OCI-LY7 (cell line): ENCODE results near the gene CDK5R2. TPM values are rescaled to one million over a fixed set of nuclear protein-coding genes. Genes with fewer than 3 reads are reported as not detected.

Source experiments
- BruUV-seq: library from RNA; stranded (reverse); fragments of 400-500 nt; replicated peaks from 2 replicates; lab custom pipeline; 2021; lab: Mats Ljungman, UMichigan
- CTCF ChIA-PET: fragments of 300-600 bp; sonication (Branson Sonifier 250); formaldehyde crosslinking; loops from one replicate; lab custom pipeline; 2022; ENCODE audit warnings: antibody characterized with exemption; ENCODE audit not compliant: unreplicated experiment; lab: Charles Lee
- POLR2A ChIA-PET: fragments of 300-600 bp; sonication (Branson Sonifier 250); formaldehyde crosslinking; loops from one replicate; lab custom pipeline; 2022; ENCODE audit warnings: antibody characterized with exemption; lab: Charles Lee
- DNase-seq: peaks from one replicate; pipeline ENCODE4 v3.0.0-alpha.2; 2015; ENCODE audit warnings: low spot score
- H2AFZ ChIP-seq: fragments of 200-600 bp; sonication (generic), shearing (Covaris generic); 2 replicates; pipeline ENCODE4 v1.6.1; 2014; ENCODE audit warnings: mild to moderate bottlenecking, antibody characterized with exemption, low read length, moderate library complexity
- H3K27ac ChIP-seq: fragments of 200-600 bp; sonication (generic); 2 replicates; pipeline ENCODE4 v1.5.1; 2014; ENCODE audit warnings: mixed run types, low read depth, mild to moderate bottlenecking, moderate library complexity, low read length, inconsistent platforms; ENCODE audit not compliant: poor library complexity, severe bottlenecking
- H3K36me3 ChIP-seq: fragments of 200-600 bp; sonication (generic); 2 replicates; pipeline ENCODE4 v1.6.1; 2014; ENCODE audit warnings: mild to moderate bottlenecking, antibody characterized with exemption, low read length, moderate library complexity, mixed read lengths; ENCODE audit not compliant: insufficient read depth
- H3K4me1 ChIP-seq: fragments of 200-600 bp; sonication (generic); 2 replicates; pipeline ENCODE4 v1.5.1; 2014; ENCODE audit warnings: mild to moderate bottlenecking, low read length; ENCODE audit not compliant: insufficient read depth, poor library complexity, severe bottlenecking
- H3K4me2 ChIP-seq: fragments of 200-600 bp; sonication (generic); 2 replicates; pipeline ENCODE4 v1.6.1; 2014; ENCODE audit warnings: mild to moderate bottlenecking, low read length
- H3K4me3 ChIP-seq: fragments of 200-600 bp; sonication (generic); 2 replicates; pipeline ENCODE4 v1.5.1; 2014; ENCODE audit warnings: mild to moderate bottlenecking, low read depth, low read length; ENCODE audit not compliant: poor library complexity, severe bottlenecking
- H3K79me2 ChIP-seq: fragments of 200-600 bp; sonication (generic); 2 replicates; pipeline ENCODE4 v1.6.1; 2016; ENCODE audit warnings: low read depth, mild to moderate bottlenecking, low read length, moderate library complexity, mixed read lengths; ENCODE audit not compliant: insufficient read depth
- H3K9me2 ChIP-seq: fragments of 200-600 bp; sonication (generic); 2 replicates; pipeline ENCODE4 v1.6.1; 2016; ENCODE audit warnings: mild to moderate bottlenecking, low read length, mixed read lengths; ENCODE audit not compliant: insufficient read depth
- H3K9me3 ChIP-seq: fragments of 200-600 bp; sonication (generic); 2 replicates; pipeline ENCODE4 v1.6.1; 2014; ENCODE audit warnings: mild to moderate bottlenecking, mixed run types, low read length, mixed read lengths
- H4K20me1 ChIP-seq: fragments of 200-600 bp; sonication (generic); 2 replicates; pipeline ENCODE4 v1.6.1; 2014; ENCODE audit warnings: mild to moderate bottlenecking, antibody characterized with exemption, low read length, moderate library complexity, mixed read lengths; ENCODE audit not compliant: insufficient read depth
- EZH2phosphoT487 ChIP-seq: fragments of 200-600 bp; sonication (generic); IDR thresholded peaks from 2 replicates; pipeline ENCODE4 v1.6.1; 2018; ENCODE audit warnings: low read depth, borderline replicate concordance, mild to moderate bottlenecking, mixed run types, antibody characterized with exemption, low read length, moderate library complexity, mixed read lengths
- intact Hi-C: fragments of 100-400 bp; cut with micrococcal nuclease; formaldehyde crosslinking; loops from one replicate; pipeline ENCODE4 v1.10.0; 2022; ENCODE audit not compliant: unreplicated experiment
- total RNA-seq, 2 experiments: library from RNA; depleted of rRNA in 1 of 2; stranded (reverse); fragments of >200 nt in 1 of 2; shearing (Covaris generic) in 1 of 2; gene quantifications; 2 replicates each; pipeline ENCODE4 v1.2.3, GENCODE V29; 2014 to 2022
- TF ChIP-seq, protein P1 (sequence below): fragments of 200-600 bp; sonication (generic); conservative IDR thresholded peaks from 2 replicates; pipeline ENCODE4 v1.5.1; 2014; ENCODE audit warnings: mild to moderate bottlenecking, antibody characterized with exemption, low read length, moderate library complexity, mixed read lengths

Gene CDK5R2
- total RNA-seq, 2 experiments from 2014 or later: 0.09 to 0.63 TPM

DNA sequence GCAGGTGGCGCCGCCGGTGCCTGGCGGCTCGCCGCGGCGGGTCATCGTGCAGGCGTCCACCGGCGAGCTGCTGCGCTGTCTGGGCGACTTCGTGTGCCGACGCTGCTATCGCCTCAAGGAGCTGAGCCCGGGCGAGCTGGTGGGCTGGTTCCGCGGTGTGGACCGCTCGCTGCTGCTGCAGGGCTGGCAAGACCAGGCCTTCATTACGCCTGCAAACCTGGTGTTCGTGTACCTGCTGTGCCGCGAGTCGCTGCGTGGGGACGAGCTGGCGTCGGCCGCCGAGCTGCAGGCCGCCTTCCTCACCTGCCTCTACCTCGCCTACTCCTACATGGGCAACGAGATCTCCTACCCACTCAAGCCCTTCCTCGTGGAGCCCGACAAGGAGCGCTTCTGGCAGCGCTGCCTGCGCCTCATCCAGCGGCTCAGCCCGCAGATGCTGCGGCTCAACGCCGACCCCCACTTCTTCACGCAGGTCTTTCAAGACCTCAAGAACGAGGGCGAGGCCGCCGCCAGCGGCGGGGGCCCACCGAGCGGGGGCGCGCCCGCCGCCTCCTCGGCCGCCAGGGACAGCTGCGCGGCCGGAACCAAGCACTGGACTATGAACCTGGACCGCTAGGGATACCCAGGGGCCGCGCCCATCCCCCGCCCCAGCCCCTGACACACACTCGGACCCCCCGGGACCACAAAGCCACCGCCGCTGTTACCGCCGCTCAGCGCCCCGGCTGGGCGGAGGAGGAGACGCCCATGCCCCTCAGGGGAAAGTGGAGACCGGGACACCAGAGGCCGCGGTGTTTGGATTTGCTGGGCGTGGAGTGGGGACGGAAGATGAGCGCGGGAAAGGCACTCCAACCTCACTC, 1.1 kb downstream of the CDK5R2 start:
- ChIA-PET CTCF (no interaction called here), POLR2A (interaction anchor here (1.4 kb wide), 1 partner anchor 51 kb away, joined by 5 read pairs; no protein-coding TSS in a partner anchor)
- BruUV-seq: no TSS peak
- Histone ChIP-seq H2AFZ (no peak overlapping the region), H4K20me1 (no peaks in the 10 kb centered on the region), H3K27ac (no peak overlapping the region), H3K4me2 (no peak overlapping the region), H3K9me2 (no peaks in the 10 kb centered on the region), H3K9me3 (no peaks in the 10 kb centered on the region), H3K4me1 (peaks cover 6% of the 10 kb centered on the region), H3K79me2 (no peaks in the 10 kb centered on the region), H3K36me3 (no peaks in the 10 kb centered on the region), H3K4me3 (no peak overlapping the region)
- intact Hi-C loops: no loop called here
- DNase-seq: no peak
- TF ChIP-seq EZH2phosphoT487: no peak
- TF ChIP-seq, protein P1, sequence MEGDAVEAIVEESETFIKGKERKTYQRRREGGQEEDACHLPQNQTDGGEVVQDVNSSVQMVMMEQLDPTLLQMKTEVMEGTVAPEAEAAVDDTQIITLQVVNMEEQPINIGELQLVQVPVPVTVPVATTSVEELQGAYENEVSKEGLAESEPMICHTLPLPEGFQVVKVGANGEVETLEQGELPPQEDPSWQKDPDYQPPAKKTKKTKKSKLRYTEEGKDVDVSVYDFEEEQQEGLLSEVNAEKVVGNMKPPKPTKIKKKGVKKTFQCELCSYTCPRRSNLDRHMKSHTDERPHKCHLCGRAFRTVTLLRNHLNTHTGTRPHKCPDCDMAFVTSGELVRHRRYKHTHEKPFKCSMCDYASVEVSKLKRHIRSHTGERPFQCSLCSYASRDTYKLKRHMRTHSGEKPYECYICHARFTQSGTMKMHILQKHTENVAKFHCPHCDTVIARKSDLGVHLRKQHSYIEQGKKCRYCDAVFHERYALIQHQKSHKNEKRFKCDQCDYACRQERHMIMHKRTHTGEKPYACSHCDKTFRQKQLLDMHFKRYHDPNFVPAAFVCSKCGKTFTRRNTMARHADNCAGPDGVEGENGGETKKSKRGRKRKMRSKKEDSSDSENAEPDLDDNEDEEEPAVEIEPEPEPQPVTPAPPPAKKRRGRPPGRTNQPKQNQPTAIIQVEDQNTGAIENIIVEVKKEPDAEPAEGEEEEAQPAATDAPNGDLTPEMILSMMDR: no peak

DNA sequence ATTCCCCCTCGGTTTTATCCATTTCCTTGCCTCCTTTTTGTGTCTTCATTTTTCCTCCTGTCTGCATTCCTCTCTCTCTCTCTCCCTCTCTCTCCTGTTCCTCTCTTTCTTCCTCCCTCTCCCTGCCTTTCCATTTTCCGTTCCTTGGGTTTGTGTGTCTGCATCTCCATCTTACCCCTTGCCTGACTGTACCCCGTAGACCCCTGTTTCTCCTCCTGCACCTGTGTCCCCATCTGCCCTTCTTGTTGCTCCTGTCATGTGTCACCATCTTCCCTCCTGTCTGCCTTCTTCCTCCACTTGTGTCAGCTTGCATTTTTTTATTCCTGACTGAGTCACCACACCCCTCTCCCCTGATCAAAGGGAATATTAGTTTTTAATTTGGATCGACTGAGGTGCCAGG, 1.8 kb downstream of the CDK5R2 start:
- Histone ChIP-seq H3K4me3 (no peak overlapping the region), H3K4me2 (no peak overlapping the region), H3K9me3 (no peaks in the 10 kb centered on the region), H3K4me1 (peaks cover 6% of the 10 kb centered on the region), H4K20me1 (no peaks in the 10 kb centered on the region), H3K36me3 (no peaks in the 10 kb centered on the region), H3K9me2 (no peaks in the 10 kb centered on the region), H3K27ac (no peak overlapping the region), H3K79me2 (no peaks in the 10 kb centered on the region), H2AFZ (no peak overlapping the region)
- CTCF ChIA-PET: no interaction called here
- intact Hi-C loops: no loop called here
- BruUV-seq: no TSS peak
- POLR2A ChIA-PET: no interaction called here
- DNase-seq: no peak
- TF ChIP-seq EZH2phosphoT487: no peak
- TF ChIP-seq, protein P1: no peak
